Mucosa of descending colon (tissue), 3 donors: ENCODE measurements around the gene LY6G6F. TPM values are rescaled to one million over a fixed set of nuclear protein-coding genes. Genes with fewer than 3 reads are reported as not detected.

Source experiments
- ATAC-seq: fragments of 200-7000 bp; cut with Tn5 transposase; one replicate; pipeline ENCODE4 v1.9.1; 2020; ENCODE audit warnings: mild to moderate bottlenecking, moderate library complexity
- DNase-seq, 3 donors: peaks; one replicate each; pipeline ENCODE4 v3.0.0-alpha.2; 2020
- H3K36me3 ChIP-seq: fragments of 200-600 bp; one replicate; pipeline ENCODE4 v1.8.0; 2021; ENCODE audit warnings: low read depth, mild to moderate bottlenecking
- H3K4me1 ChIP-seq: fragments of 200-600 bp; one replicate; pipeline ENCODE4 v1.8.0; 2021; ENCODE audit warnings: low read depth, mild to moderate bottlenecking
- H3K4me3 ChIP-seq: fragments of 200-600 bp; one replicate; pipeline ENCODE4 v1.8.0; 2021; ENCODE audit warnings: mild to moderate bottlenecking
- H3K9me3 ChIP-seq: fragments of 200-600 bp; one replicate; pipeline ENCODE4 v1.8.0; 2021; ENCODE audit warnings: mild to moderate bottlenecking
- intact Hi-C, 2 donors: fragments of 100-400 bp; cut with DNase I in 1 of 2; cut with micrococcal nuclease in 1 of 2; formaldehyde crosslinking; loops; one replicate each; pipeline versions ENCODE4 v1.11.0 to v1.11.1; 2022; cut with DNase I, micrococcal nuclease
- total RNA-seq, 3 donors: library from RNA; stranded (reverse); fragmentation: NEBNext Ultra II Directional in 2 of 3; extraction: Animal tissue kit (Norgen Biotek cat#: 25700) in 2 of 3; gene quantifications; one replicate each; pipeline versions ENCODE4 v1.2.1 to v1.2.4, GENCODE V29; 2021 to 2023
- TF ChIP-seq, protein P1 (sequence below): fragments of 200-600 bp; IDR thresholded peaks from one replicate; pipeline ENCODE4 v1.8.0; 2022; ENCODE audit warnings: antibody characterized with exemption, mild to moderate bottlenecking
- donor health status: DM: no; HTN: no; CAD: no; lungs with moderate emphysema.
- donor health status: DM: no; HTN: no; CAD: no.
- donor health status: DM: no; HTN: yes; CAD: no.

The LY6G6F gene
- total RNA-seq, 3 donors from 2014 or later = not detected

DNA sequence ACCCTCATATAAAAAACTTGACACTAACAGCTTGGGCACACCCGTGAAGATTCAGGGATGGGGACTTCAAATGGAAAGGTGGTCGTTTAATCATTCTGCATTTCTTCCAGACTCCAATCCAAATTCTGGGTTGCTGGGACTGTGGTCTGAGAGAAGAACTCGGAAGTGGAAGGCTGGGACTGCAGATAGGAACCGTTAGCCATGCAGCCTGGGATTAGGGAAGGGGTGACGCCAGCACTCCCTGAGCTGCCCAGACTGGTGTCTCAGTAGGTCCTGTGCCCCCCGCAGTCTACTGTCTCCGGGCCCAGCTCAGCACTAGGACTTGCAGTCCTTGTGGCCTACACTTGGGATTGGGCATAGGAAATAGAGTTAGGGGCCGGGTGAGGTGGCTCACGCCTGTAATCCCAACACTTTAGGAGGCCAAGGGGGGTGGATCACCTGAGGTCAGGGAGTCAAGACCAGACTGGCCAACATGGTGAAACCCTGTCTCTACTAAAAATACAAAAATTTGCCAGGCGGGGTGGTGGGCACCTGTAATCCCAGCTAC, 30.2 kb downstream of the LY6G6F start:
- no peaks in the 10 kb centered on the region for H3K9me3 ChIP-seq
- DNase-seq = peak in 2 of 3 donors; percentile 40 to 56
- peaks cover 7% of the 10 kb centered on the region for H3K36me3 ChIP-seq
- ATAC-seq = no peak
- TF ChIP-seq, protein P1, sequence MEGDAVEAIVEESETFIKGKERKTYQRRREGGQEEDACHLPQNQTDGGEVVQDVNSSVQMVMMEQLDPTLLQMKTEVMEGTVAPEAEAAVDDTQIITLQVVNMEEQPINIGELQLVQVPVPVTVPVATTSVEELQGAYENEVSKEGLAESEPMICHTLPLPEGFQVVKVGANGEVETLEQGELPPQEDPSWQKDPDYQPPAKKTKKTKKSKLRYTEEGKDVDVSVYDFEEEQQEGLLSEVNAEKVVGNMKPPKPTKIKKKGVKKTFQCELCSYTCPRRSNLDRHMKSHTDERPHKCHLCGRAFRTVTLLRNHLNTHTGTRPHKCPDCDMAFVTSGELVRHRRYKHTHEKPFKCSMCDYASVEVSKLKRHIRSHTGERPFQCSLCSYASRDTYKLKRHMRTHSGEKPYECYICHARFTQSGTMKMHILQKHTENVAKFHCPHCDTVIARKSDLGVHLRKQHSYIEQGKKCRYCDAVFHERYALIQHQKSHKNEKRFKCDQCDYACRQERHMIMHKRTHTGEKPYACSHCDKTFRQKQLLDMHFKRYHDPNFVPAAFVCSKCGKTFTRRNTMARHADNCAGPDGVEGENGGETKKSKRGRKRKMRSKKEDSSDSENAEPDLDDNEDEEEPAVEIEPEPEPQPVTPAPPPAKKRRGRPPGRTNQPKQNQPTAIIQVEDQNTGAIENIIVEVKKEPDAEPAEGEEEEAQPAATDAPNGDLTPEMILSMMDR = no peak
- intact Hi-C loops = no loop called here
- no peak overlapping the region for H3K4me3 ChIP-seq
- H3K4me1 ChIP-seq = peaks cover 37% of the 10 kb centered on the region

DNA sequence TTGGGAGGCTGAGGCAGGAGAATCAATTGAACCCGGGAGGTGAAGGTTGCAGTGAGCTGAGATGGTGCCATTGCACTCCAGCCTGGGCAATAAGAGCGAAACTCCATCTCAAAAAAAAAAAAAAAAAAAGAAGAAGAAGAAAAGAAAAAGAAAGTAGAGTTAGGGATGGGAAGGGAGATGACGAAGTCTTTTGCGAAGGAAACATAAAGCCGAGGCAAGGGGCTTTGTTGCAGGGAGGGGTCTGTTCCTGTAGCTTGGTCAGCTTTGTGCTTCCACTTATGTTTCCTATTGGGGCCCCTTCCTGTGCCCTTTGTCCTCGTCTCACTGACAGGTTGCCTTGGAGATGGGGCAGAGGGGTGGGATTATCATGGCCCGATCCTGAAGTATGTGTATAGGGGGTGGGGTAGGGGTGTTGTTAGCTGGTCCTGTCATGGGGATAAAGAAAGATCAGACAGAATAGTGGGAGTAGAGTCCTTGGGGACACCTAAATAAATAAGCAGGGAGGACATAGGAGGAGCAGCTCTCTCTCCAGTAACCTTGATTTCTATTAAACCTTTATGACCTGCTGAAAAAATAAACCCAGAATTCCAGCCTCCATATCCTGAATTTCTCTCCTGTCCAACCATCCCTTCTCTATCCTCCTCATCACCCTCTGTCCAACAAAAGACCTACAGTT, 30.8 kb downstream of the LY6G6F start:
- DNase-seq (peak in 2 of 3 donors; percentile 53 to 70), ATAC-seq (peak; percentile 3)
- intact Hi-C loops = no loop called here
- Histone ChIP-seq H3K4me1 (peaks cover 35% of the 10 kb centered on the region), H3K36me3 (peaks cover 6% of the 10 kb centered on the region), H3K4me3 (no peak overlapping the region), H3K9me3 (no peaks in the 10 kb centered on the region)
- TF ChIP-seq, protein P1 = no peak

DNA sequence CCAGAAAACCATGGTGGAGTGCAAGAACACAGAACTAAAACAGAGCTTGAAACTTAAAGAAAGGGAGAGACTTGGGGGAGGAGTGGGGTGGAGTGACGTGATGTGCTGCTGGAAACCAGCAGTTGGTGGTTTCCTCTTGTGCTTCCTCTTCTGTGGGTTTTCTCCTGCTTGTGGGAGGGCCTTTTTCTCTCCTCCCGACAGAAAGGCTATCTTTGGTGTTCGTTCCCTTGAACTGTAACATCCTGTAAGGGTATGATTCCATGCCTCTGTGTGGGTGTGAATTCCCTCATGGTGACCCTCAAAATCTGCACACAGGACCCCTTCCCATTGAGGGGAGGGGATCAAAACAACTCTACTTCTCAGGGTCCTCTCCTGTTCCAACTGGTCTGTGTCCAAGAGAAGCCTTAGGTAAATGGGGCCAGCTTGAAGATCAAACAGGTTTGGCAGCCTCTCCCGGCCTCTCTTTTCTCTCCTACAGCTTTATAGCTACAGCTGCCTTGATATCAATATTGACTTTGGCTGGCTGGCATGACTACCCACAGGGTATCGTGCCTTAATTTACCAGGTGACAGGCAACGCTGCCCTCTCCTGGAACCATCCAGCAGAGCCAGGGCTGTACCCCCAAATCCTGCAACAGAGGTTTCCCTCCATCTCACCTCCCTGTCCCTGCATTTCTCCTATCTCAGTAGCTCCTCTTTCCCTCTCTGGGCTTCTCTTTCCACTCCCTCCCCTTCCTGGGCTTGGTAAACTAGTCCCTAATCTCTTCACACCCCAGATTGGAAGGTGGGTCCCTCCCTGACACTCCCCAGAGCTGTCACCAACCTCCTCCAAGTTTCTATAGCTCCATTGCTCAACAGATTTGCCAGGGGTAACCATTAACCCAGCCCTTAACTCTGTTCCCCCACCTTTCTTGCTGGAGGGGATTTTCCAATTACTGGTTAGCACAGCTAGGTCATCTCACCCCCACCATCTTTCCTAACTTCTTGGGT, 31.6 kb downstream of the LY6G6F start:
- DNase-seq (peak; percentile 76 to 91 (median 77)), ATAC-seq (peak; percentile 44)
- intact Hi-C loops = no loop called here
- H3K4me3 ChIP-seq = no peak overlapping the region
- H3K4me1 ChIP-seq = peaks cover 34% of the 10 kb centered on the region
- no peaks in the 10 kb centered on the region for H3K36me3 ChIP-seq
- no peaks in the 10 kb centered on the region for H3K9me3 ChIP-seq
- TF ChIP-seq, protein P1 = peak; percentile 17

DNA sequence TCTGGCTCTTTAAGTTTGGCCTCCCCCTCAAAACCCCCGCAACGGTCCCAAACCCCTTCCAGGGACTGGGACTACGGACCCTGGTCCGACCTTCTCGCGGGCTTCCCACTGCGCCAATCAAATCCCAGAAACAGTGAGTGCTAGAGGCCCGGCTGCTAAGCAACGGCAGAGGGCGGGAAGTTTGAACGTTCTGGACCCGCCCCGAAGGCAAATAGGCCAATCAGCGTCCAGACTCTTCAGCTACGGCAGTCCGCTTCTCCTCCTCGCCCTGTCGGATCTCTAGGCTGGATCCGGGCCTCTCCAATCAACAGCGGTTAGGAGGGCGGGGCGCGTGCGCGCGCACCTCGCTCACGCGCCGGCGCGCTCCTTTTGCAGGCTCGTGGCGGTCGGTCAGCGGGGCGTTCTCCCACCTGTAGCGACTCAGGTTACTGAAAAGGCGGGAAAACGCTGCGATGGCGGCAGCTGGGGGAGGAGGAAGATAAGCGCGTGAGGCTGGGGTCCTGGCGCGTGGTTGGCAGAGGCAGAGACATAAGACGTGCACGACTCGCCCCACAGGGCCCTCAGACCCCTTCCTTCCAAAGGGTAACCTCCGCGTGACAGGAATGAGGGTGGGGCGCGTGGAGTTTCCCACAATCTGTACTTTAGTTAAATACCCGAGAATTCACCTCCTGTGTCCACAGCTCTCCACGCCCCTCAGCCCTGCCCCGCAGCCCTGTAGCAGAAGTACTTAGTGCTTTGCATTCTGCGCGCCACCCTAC, 33.2 kb downstream of the LY6G6F start, which contains the start of gene MSH5:
Gene MSH5, plus strand, starts transcription at position 367 of the 758 bp plus-strand sequence. CDS start 462 bp downstream, outside the sequence.
- peaks cover 23% of the 10 kb centered on the region for H3K4me1 ChIP-seq
- ATAC-seq (peak; percentile 76), DNase-seq (peak; percentile 98 to 99 (median 98))
- peak within 1 kb of the TSS; percentile 20 for H3K4me3 ChIP-seq
- intact Hi-C loops = no loop called here
- no peaks in the 10 kb centered on the region for H3K9me3 ChIP-seq
- no peaks in the 10 kb centered on the region for H3K36me3 ChIP-seq
- TF ChIP-seq, protein P1 = no peak
